Bronchial epithelial cell (primary cell): ENCODE data around the gene NXN. TPM values are rescaled to one million over a fixed set of nuclear protein-coding genes. Genes with fewer than 3 reads are reported as not detected.
A peak's percentile ranks its signal among the peaks of the same experiment; 100 is the strongest.
"Not testable (repeated sequence)": the region's sequence is repeated elsewhere in the genome, so short reads cannot be mapped to it uniquely, and the experiment has no call there.

Source experiments
- DNase-seq: peaks from one replicate; pipeline ENCODE4 v3.0.0-alpha.2; 2010; ENCODE audit warnings: low read depth
- FAIRE-seq: peaks from 2 replicates; lab custom pipeline; 2011; peaks lifted over from hg19 to GRCh38; lab: Jason Lieb, UNC
- H3K27me3 ChIP-seq: 2 replicates; pipeline ENCODE4 v1.5.1; 2011; ENCODE audit warnings: low read length; ENCODE audit not compliant: control insufficient read depth, insufficient read depth
- H3K36me3 ChIP-seq: 2 replicates; pipeline ENCODE4 v1.5.1; 2011; ENCODE audit warnings: low read length; ENCODE audit not compliant: control insufficient read depth, insufficient read depth
- H3K4me3 ChIP-seq: 2 replicates; pipeline ENCODE4 v1.5.1; 2011; ENCODE audit warnings: mild to moderate bottlenecking, low read depth, low read length, control low read depth
- total RNA-seq: library from RNA; depleted of rRNA; stranded (reverse); fragments of >200 nt; gene quantifications from 2 replicates; pipeline ENCODE4 v1.2.1, GENCODE V29; 2014
- TF ChIP-seq, protein P1 (sequence below): IDR thresholded peaks from 2 replicates; pipeline ENCODE4 v1.5.1; 2011; ENCODE audit warnings: mild to moderate bottlenecking, moderate library complexity, low read length, control low read depth, inconsistent platforms; ENCODE audit not compliant: insufficient read depth, severe bottlenecking

NXN gene
- total RNA-seq, 1 donor from 2014 or later, result 70.3 TPM

DNA sequence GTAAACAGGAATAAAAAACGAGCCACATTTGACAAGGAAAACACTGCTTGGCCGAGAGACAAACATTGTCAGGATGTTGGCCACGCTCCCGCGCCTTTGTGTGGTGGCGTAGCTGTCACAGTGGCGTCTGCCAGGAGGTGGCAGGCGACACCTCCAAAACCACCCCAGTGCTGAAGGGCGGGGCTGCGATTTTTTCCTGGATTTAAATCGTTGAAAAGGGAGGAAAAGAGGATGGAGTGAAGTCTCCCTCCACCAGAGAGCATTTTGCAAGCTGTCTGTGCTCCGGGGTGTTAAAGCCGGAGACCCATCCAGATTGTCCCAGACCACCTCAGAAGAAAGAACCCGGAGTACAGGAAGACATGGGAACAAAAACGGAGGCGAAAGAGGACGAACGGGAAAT lies 184.7 kb downstream of the NXN start:
- Histone ChIP-seq H3K27me3 (no peaks in the 10 kb centered on the region), H3K4me3 (no peak overlapping the region), H3K36me3 (peaks cover 3% of the 10 kb centered on the region)
- peak; percentile 40 for DNase-seq
- FAIRE-seq, result no peak
- TF ChIP-seq, protein P1, sequence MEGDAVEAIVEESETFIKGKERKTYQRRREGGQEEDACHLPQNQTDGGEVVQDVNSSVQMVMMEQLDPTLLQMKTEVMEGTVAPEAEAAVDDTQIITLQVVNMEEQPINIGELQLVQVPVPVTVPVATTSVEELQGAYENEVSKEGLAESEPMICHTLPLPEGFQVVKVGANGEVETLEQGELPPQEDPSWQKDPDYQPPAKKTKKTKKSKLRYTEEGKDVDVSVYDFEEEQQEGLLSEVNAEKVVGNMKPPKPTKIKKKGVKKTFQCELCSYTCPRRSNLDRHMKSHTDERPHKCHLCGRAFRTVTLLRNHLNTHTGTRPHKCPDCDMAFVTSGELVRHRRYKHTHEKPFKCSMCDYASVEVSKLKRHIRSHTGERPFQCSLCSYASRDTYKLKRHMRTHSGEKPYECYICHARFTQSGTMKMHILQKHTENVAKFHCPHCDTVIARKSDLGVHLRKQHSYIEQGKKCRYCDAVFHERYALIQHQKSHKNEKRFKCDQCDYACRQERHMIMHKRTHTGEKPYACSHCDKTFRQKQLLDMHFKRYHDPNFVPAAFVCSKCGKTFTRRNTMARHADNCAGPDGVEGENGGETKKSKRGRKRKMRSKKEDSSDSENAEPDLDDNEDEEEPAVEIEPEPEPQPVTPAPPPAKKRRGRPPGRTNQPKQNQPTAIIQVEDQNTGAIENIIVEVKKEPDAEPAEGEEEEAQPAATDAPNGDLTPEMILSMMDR, result peak; percentile 79

DNA sequence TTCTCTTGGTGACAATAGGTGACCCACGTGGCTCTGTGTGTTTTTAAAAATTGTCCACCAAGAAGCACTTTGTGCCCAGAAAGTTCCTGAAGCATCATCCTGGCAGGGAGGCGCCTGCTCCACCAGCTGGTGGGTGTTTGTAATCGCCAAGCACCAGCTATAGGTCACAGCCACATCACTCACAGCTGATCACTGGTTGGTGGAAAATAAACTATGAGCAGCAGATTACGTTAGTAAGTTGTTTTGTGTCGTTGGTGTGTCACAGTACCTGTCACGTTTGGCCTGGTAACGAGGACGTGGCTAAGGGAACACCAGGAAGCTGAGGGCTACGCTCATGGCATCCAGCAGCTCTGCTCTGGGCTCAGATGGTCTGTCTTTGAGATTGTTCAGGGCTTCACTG lies 187.3 kb downstream of the NXN start:
- no peaks in the 10 kb centered on the region for H3K27me3 ChIP-seq
- no peak overlapping the region for H3K4me3 ChIP-seq
- peak; percentile 60 for FAIRE-seq
- TF ChIP-seq, protein P1, result no peak
- peak; percentile 46 for DNase-seq
- H3K36me3 ChIP-seq, result peaks cover 6% of the 10 kb centered on the region

DNA sequence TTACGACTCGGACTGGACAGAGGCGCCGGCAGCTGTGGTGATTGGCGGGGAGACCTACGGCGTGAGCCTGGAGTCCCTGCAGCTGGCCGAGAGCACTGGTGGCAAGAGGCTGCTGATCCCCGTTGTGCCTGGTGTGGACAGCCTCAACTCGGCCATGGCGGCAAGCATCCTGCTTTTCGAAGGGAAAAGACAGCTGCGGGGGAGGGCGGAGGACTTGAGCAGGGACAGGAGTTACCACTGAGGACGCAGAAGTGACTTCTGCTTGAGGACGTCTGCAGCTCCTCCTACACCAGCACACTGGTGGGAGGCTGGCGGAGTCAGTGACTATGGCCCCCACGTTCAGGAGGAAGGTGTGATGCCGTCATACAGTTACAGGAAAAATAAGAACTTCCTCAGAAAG lies 187.7 kb downstream of the NXN start:
- TF ChIP-seq, protein P1, result no peak
- peaks cover 6% of the 10 kb centered on the region for H3K36me3 ChIP-seq
- H3K27me3 ChIP-seq, result no peaks in the 10 kb centered on the region
- FAIRE-seq (no peak), DNase-seq (no peak)
- no peak overlapping the region for H3K4me3 ChIP-seq

DNA sequence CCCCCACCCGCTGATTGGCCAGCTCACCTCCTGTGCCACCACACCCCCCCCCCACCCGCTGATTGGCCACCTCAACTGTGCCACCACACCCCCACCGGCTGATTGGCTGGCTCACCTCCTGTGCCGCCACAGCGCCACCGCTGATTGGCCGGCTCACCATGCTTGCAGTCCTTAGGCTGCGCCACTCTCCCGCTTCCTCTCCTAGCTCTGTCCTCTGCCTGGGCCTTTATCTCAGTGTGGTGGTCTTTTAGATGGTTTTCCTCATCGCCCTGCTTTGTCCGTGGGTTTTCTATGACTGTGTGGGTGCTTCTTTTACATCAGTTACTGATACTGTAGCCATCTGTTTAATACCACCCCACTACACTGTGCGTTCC lies 188.7 kb downstream of the NXN start:
- DNase-seq (peak; percentile 26), FAIRE-seq (peak; percentile 28)
- H3K27me3 ChIP-seq, H3K4me3 ChIP-seq, H3K36me3 ChIP-seq: not testable (repeated sequence)

DNA sequence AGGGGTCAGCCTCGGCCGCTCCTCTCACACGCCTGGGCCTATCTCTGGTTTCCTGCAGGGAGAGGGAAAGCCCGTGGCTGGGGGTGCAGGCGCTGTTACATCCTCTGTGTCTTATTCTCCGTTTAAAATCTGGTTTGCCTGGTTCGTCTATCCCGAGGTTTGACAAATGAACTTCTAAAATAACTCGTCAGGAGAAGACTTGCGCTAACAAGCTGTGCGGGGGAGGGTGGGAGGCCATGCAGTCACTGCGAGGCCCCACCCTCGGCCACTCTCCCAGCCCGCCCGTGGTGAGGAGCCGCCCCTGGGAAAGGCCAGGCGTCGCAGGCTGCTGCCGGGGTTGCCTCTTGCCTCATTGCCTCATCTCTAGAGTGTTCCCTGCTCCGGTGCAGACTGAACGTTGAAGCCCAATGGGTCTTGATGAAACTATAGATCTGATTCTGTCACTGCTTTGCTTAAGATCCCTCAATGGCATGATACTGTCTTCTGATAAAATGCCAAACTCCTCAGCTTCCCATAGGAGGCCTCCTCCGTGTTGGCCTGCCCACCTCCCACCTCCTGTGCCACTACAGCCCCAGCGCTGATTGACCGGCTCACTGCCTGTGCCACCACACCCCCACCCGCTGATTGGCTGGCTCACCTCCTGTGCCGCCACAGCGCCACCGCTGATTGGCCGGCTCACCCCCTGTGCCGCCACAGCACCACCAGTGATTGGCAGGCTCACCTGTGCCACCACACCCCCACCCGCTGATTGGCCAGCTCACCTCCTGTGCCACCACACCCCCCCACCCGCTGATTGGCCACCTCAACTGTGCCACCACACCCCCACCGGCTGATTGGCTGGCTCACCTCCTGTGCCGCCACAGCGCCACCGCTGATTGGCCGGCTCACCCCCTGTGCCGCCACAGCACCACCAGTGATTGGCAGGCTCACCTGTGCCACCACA lies 189.4 kb downstream of the NXN start:
- H3K36me3 ChIP-seq, H3K27me3 ChIP-seq, H3K4me3 ChIP-seq: not testable (repeated sequence)
- DNase-seq (peak; percentile 93), FAIRE-seq (peak; percentile 64)

DNA sequence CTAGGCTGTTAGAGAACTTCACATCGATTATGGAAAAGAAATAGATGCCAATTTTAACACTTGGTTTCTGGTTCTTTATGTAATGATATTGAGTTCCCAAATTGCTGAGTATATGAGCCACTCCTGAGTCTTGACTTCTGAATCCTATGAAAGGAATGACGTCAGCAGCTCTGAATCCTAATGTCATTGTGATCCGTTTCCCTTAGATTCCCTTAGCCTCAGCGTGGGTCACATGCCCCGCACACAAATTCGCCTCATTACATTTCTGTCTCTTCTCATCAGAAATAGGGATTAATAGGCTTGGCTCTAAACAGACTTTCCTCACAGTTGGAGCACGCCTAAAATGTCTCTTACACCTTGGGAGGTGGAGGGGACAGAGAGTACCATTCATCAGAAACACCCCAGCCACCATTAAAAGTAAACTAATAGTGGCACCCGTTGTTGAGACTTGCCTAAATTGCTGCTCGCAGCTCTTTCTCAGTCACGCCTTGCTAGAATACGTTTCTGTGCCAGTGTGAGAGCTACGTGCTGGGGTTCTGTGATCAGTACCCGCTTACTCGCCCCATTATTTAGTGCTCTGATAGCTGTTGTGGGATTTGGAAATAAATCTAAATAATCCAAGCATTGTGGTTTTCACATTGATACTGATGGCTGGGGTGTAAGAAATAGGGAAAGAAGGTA lies 190.3 kb downstream of the NXN start:
- DNase-seq, result peak; percentile 58
- H3K27me3 ChIP-seq, result no peaks in the 10 kb centered on the region
- no peak overlapping the region for H3K4me3 ChIP-seq
- FAIRE-seq, result no peak
- TF ChIP-seq, protein P1, result no peak
- H3K36me3 ChIP-seq, result peaks cover 6% of the 10 kb centered on the region
